Ramos (cell line): ENCODE measurements around the gene CAPN1.
"Not testable (repeated sequence)": the region's sequence is repeated elsewhere in the genome, so short reads cannot be mapped to it uniquely, and the experiment has no call there.

Experiments used
- in situ Hi-C: fragments of 300-500 bp; cut with MboI; formaldehyde crosslinking; loops from one replicate; pipeline ENCODE4 v1.14.3; 2022; ENCODE audit warnings: low sequenced_read_pairs; ENCODE audit not compliant: unreplicated experiment

The CAPN1 gene

GRCh38 chr11:65181569-65182257, at the start of gene CAPN1:
Gene CAPN1 (plus strand): TSS chr11:65181928. CDS start chr11:65182702, 774 bp downstream.
- in situ Hi-C loops: loop anchor here (5.0 kb wide), 1 partner anchor 69 kb away; the partner anchor contains the start of gene TM7SF2

GRCh38 chr11:65132238-65132987, 49.3 kb upstream of the CAPN1 start:
- in situ Hi-C loops: loop anchor here (25.0 kb wide), 1 partner anchor 895 kb away; the partner anchor contains the start of genes DNAJC4, FKBP2, NUDT22 and PPP1R14B

DNA sequence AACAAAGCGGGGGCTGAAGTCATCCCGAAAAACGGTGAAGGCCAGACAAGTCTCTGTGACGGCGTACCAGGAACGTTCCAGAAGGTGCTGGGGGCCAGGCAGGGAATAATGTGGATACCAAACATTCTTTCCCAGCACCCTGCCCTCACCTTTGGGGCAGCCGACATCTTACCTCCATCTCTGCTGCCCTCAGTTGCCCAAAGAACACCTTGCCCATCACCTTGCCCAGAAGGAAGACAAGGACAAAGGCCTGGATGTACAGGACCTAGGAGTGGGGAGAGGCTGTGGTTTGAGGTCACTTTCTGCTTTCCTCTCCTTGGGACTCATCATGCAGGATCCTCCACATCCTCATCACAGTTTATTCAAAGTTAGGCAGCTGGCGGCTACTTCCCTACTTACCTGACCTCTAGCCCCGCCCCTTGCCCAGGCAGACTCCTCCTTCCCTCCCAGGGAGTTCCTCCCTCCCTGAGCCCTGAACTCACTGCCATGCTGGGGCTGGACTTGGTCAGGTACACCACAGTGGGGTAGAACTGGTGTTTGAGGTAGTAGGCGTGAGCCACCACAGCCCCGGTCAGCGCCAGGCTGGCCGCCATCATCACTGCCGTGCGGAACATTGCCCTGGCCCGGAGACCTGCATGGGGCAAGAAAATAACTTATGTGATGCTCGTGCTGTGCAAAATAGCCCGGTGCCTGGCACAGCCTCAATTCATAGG, 48.6 kb upstream of the CAPN1 start:
- in situ Hi-C loops: loop anchor here (25.0 kb wide), 1 partner anchor 896 kb away; the partner anchor contains the start of genes DNAJC4, FKBP2, NUDT22 and PPP1R14B

DNA sequence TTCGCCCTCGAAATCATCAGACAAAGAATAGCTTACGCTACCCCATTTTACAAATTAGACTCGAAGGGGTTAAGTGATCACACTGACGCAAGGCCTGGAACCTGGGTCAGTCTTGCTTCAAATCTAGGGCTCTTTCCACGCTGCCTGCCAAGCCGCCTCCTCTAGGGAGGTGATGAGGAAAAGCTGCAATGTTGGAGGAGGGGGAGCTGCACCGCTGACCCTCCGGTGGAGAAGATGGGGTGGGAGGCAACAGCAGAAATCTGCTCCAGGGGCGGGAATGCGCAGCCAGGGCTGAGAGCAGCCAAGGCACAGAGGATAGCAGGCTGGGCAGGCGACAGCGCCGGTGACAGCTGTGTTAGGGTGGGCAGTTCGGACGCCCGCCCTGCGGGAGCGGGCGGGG, 48.0 kb upstream of the CAPN1 start:
- in situ Hi-C loops: loop anchor here (25.0 kb wide), 1 partner anchor 896 kb away; the partner anchor contains the start of genes DNAJC4, FKBP2, NUDT22 and PPP1R14B

DNA sequence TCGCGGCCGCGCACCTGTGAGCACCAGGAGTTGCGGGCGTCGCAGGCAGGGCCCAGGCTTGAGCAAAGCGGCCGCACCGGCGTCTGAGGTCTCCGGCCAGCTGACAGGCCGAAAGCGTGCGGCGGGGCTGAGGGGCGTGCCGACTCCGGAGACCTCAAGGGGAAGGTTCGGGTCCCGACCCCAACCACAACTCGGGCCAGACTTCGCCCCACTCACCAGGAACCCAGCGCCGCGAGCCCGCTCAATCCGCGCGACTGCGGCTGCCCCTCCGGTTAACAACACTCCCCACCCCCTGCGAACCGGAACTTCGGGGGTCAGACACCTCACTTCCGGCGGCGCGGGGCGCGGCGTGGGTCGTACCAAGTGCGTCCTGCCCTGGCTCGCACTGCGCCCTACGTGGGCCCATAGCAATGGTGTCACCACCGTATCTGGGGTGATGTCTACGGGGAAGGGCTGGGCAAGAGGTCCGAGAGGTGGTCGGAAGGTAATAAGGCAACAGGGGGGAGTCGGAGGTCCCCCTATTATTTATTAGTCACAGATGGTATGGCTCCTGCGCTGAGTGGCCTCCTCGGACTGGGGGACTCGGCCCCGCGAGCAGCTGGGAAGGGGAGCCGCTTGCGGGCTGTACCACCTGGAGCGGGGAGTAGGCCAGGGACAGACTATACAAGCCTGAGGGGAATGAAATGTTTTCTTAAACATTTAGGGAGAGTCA, 47.3 kb upstream of the CAPN1 start, which contains the start of gene SYVN1:
Gene SYVN1 (minus strand): TSS at position 280 of the 712 bp plus-strand sequence. CDS start 918 bp downstream, outside the sequence.
- in situ Hi-C loops: loop anchor here (25.0 kb wide), 1 partner anchor 897 kb away; the partner anchor contains the start of genes DNAJC4, FKBP2, NUDT22 and PPP1R14B

GRCh38 chr11:65134952-65135632, 46.6 kb upstream of the CAPN1 start:
- in situ Hi-C loops: loop anchor here (25.0 kb wide), 1 partner anchor 898 kb away; the partner anchor contains the start of genes DNAJC4, FKBP2, NUDT22 and PPP1R14B

DNA sequence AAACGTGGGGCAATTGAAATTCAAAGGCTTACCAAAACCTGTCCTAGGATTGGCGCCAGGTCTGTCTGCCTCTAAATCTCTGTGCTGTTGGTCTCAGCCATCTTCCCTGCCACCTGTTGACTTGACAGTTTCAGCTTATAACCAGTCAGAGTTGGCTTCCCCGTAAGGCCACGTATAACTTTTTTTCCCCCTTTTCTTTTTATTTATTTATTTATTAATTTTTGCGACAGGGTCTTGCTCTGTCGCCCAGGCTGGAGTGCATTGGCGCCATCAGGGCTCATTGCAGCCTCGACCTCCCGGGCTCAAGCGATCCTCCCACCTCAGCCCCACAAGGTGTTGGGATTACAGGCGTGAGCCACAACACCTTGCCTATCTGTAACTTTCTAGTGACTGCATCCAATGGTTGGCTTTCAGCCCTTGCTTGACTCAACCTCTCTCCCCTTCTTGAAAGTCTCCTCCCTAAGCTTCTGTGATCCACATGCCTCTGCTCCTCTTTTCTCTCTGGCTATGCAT, 46.0 kb upstream of the CAPN1 start:
- in situ Hi-C loops: loop anchor here (25.0 kb wide), 1 partner anchor 898 kb away; the partner anchor contains the start of genes DNAJC4, FKBP2, NUDT22 and PPP1R14B

DNA sequence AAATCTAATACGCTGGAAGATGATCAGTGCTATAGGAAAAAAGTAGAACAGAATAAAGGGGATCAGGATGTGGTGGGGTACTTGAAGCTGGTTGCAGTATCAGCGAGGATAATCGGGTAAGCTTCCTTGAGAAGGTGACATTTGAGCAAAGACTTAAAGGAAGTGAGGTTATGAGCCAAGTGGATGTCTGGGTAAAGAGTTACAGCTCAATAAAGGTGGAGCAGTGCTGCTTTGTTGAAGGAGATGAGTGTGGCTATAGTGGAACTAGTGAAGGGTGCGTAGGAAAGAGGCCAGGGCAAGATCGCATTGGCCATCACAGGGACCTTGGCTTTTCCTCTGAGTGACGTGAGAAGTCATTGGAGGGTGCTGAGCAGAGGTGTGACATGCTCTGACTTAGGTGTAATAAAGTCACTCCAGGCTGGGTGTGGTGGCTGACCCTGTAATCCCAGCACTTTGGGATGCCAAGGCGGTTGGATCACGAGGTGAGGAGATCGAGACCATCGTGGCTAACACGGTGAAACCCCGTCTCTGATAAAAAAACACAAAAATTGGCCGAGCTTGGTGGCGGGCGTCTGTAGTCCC, 45.1 kb upstream of the CAPN1 start:
- in situ Hi-C loops: loop anchor here (25.0 kb wide), 1 partner anchor 899 kb away; the partner anchor contains the start of genes DNAJC4, FKBP2, NUDT22 and PPP1R14B

- in situ Hi-C loops: loop anchor here (25.0 kb wide), 1 partner anchor 905 kb away; the partner anchor contains the start of genes DNAJC4, FKBP2, NUDT22 and PPP1R14B
These were observed 39.7 kb upstream of the CAPN1 start for GRCh38 chr11:65141896-65142494.

DNA sequence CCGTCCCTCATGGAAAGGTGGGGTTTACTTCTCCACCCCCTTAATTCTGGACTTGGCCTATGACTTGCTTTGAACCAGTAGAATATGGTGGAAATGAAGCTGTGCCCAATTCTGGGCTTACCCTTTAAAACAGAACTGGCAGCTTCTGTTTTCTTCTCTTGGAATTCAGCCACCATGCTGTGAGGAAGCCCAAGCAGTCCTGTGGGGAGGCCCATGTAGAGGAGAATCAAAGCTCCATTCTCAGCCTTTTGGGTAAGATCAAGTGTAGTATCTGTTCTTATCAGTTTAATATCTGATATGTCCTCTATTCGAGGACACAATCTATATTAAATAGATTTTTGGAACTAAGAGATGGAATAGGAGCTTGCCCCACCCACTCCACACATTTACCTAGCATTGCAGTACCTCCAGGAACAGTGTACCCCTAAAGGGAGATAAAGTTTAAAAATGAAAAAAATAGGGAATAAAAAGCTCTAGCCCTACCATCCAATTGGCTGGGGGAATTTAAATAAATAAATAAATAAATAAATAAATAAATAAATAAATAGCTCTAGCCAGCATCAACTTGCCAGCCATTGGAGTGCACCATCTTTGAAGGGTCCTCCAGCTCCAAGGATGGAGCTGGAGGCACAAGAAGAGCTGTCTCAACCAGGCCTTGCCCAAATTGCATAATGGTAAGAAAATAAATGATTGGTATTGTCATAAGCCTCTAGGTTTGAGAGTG, 34.2 kb upstream of the CAPN1 start:
- in situ Hi-C loops: loop anchor here (25.0 kb wide), 1 partner anchor 910 kb away; the partner anchor contains the start of genes DNAJC4, FKBP2, NUDT22 and PPP1R14B

- in situ Hi-C loops: loop anchor here (25.0 kb wide), 1 partner anchor 911 kb away; the partner anchor contains the start of genes DNAJC4, FKBP2, NUDT22 and PPP1R14B
These were observed 33.1 kb upstream of the CAPN1 start for GRCh38 chr11:65148657-65149056.

GRCh38 chr11:65150131-65150508, 31.6 kb upstream of the CAPN1 start:
- in situ Hi-C loops: not testable (repeated sequence)

DNA sequence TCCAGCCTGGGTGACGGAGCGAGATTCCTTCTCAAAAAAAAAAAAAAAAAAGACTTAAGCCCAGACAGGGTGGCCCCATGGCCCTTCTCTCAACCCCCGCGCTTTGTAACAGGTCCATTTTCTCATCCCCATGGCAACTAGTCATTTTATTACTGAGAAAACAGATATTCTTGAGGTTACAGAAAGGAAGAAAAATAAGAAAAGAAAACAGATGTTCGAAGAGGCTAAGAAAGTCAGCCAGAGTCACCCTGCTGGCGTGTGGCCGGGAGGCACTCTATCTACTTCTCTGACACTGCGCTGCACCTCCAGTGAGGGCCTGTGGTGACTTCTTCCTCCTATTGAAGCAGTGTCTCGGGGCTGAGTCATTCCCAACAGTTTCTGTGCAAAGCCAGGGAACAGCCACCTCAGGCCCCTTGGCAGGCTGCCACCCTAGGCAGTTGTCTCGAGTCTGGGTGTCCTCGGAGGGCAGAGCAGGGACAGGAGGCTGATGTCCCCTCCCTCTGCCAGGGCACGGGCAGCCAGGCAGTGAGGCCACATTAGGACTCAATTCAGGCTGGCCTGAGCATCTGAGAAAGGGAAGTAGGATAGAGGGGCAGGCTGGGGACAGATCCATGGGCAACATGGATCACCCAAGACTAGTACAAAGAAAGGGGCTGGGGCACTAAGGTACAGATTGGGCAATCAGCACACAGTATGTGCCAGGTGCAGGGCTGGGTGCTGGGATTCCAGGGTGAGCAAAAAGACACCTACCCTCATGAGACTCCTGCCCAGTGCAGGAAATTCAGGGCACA, 31.0 kb upstream of the CAPN1 start:
- in situ Hi-C loops: no loop called here

GRCh38 chr11:65151331-65151899, 30.3 kb upstream of the CAPN1 start:
- in situ Hi-C loops: no loop called here

- in situ Hi-C loops: no loop called here
These were observed 29.6 kb upstream of the CAPN1 start for GRCh38 chr11:65152122-65152521.

- in situ Hi-C loops: no loop called here
These were observed 25.5 kb upstream of the CAPN1 start for GRCh38 chr11:65156256-65156655.
